GM10266 (cell line): ENCODE results near the gene CYP4F22.
A peak's percentile ranks its signal among the peaks of the same experiment; 100 is the strongest.
"Not testable (repeated sequence)": the region's sequence is repeated elsewhere in the genome, so short reads cannot be mapped to it uniquely, and the experiment has no call there.

Source experiments
- DNase-seq: peaks from one replicate; pipeline ENCODE4 v3.0.0; 2012; ENCODE audit errors: extremely low spot score
- TF ChIP-seq, protein P1 (sequence below): IDR thresholded peaks from 2 replicates; pipeline ENCODE4 v1.5.1; 2012; ENCODE audit warnings: mild to moderate bottlenecking, low read depth; ENCODE audit not compliant: control insufficient read depth, insufficient read depth; ENCODE audit errors: missing control alignments

CYP4F22 gene

GRCh38 chr19:15468675-15469512 is 39.4 kb upstream of the CYP4F22 start:
- TF ChIP-seq, protein P1, sequence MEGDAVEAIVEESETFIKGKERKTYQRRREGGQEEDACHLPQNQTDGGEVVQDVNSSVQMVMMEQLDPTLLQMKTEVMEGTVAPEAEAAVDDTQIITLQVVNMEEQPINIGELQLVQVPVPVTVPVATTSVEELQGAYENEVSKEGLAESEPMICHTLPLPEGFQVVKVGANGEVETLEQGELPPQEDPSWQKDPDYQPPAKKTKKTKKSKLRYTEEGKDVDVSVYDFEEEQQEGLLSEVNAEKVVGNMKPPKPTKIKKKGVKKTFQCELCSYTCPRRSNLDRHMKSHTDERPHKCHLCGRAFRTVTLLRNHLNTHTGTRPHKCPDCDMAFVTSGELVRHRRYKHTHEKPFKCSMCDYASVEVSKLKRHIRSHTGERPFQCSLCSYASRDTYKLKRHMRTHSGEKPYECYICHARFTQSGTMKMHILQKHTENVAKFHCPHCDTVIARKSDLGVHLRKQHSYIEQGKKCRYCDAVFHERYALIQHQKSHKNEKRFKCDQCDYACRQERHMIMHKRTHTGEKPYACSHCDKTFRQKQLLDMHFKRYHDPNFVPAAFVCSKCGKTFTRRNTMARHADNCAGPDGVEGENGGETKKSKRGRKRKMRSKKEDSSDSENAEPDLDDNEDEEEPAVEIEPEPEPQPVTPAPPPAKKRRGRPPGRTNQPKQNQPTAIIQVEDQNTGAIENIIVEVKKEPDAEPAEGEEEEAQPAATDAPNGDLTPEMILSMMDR = no peak
- DNase-seq = no peak

- DNase-seq = peak; percentile 33
- TF ChIP-seq, protein P1 = no peak
These were observed 38.6 kb upstream of the CYP4F22 start for GRCh38 chr19:15469513-15470297.

DNA sequence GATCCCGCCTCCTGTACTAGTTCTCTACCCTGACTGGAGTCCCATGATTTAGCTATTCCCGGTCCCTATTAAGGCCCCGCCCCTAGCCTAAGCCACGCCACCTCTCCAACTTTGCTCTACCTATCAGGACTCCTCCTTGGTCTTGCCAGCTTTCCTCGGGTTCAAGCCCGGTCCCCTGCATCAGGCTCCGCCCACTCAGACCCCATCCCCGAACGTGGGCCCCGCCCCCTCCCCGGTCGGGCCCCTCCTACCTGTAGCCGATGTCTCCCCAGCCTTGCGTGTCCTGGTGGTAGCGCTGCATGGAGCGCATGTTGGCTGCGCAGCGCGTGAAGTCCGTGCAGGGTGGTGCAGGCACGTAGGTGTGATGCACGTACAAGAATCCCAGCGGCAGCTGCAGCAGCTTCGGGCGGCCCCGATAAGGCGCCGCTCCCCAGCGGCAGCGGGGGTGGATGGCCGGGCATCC is 36.7 kb upstream of the CYP4F22 start:
- DNase-seq = no peak
- TF ChIP-seq, protein P1 = no peak

DNA sequence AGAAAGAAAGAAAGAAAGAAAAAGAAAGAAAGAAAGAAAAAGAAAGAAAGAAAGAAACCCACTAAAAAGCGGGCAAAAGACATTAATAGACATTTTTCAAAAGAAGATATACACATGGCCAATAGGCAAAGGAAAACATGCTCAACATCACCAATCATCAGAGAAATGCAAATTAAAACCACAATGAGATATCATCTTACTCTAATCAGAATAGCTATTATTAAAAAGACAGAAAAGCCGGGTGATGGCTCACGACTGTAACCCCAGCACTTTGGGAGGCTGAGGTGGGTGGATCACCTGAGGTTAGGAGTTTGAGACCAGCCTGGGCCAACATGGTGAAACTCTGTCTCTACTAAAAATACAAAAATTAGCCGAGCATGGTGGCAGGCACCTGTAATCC is 34.5 kb upstream of the CYP4F22 start:
- not testable (repeated sequence) for DNase-seq

DNA sequence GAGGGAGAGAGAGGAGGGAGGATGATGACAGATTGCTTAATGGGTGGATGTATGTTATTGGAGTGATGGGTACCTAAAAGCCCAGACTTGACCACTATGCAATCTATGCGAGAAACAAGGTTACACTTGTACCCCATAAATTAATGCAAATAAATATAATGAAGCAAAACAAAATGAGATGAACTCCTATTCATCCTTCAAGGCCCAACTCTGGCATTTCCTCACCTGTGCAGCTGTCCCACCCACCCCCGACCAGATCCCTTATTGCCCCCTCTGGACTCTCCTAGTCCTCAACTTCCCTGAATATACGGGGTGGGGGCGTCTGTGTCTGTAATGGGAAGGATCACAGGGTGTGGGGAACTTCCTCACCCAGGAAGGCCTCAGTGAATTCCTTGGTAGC is 33.2 kb upstream of the CYP4F22 start:
- no peak for DNase-seq
- TF ChIP-seq, protein P1 = no peak

- TF ChIP-seq, protein P1 = no peak
- no peak for DNase-seq
These were observed 32.7 kb upstream of the CYP4F22 start for GRCh38 chr19:15475611-15476010.

DNA sequence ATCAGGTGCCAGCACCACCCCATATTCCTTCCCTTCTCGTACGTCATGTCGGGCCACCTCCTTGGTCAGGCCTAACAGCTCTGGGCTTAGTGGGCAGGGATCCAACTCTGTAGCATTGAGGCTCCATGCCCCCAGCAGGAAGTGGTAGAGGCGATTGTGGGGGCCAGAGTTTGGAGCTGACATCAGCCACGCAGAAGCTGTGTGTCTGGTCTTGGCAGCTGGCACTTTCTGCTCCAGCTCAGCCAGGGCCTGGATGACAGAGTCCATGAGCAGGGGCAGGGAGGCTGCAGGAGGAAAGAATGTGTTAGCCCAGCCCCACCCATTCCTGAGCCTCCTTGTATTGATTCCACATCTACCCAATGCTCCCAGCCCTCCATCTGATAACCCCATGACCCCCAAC is 32.0 kb upstream of the CYP4F22 start:
- TF ChIP-seq, protein P1 = no peak
- DNase-seq = no peak
